ENCODE measurements around the gene ZBTB21.

ZBTB21 gene

DNA sequence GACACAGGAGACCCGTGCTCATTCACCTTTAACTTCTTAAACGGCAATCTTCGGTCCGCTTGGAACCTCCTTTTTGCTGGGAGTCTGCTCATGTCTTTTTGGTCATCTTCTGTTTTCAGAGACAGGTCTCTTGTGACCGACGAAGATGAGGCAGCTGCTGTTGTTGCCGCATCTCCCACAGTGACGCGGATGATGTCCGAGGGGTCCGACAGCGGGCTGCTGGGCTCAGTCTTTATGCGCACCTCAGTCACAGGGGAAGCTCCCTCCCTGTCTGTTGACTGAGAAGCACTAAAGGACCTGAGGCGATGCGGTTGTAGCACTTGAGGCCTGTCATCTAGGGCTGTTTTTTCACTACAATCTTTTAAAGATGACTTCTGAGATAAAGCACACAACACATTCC, 17.6 kb downstream of the ZBTB21 start:
- DNase-seq (ENCODE audit: low read depth), result no peak

DNA sequence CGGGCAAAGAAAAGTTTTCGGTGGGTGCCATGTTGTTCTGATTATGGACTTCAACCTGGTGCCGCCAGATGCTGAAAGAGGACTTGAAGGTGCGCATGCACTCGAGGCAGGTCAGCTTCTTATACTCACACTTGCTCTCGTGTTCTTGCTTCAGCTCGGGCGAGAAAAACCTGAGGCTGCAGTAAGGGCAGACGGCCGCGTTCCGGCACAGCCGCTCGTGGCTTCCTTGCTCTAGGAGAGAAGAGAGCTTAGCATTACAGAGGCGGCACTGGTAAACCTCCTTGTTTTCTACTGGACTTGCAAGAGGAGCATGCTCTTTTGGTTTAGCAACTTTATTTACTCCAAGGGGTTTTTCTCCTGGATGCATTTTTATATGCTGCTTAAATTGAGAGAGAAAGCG, 18.5 kb downstream of the ZBTB21 start:
- DNase-seq (ENCODE audit: low read depth), result no peak

DNA sequence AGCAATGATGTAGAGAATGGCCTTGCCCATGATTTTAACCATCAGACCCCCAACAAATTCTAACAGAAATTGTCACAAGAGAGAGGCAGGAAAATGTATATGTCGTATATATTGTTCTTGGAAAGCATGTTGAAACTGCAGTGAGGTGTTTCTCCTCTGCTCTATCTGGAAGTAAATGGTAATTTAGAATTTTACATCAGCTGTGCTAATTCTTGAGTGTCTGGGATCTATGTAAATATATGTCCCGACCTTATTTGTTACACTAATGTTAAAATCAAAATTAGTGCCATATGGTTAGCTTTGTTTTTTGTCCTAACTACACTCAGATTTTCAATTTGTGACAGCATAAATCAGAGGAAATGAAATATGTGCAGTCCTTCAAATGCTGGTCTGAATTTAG, 20.5 kb downstream of the ZBTB21 start:
- no peak for DNase-seq (ENCODE audit: low read depth)

DNA sequence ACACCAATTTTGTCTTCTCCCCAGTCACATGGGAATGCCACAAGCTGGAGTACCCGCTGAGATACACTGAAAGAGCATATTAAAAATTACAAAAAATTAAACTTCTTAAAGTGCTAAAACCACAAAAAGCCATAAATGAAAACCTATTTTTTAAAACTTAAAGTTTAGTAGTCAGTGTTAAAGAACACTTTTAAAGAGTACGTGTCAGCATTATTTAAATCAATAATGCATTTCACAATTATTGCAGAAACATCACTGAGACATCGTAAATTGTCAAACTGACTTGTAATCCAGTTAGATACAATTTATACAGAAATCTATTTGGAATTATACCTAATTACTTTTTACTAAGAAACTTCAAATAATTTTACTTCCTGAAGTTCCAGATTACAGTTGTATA, 22.9 kb downstream of the ZBTB21 start:
- no peak for DNase-seq (ENCODE audit: low read depth)

DNA sequence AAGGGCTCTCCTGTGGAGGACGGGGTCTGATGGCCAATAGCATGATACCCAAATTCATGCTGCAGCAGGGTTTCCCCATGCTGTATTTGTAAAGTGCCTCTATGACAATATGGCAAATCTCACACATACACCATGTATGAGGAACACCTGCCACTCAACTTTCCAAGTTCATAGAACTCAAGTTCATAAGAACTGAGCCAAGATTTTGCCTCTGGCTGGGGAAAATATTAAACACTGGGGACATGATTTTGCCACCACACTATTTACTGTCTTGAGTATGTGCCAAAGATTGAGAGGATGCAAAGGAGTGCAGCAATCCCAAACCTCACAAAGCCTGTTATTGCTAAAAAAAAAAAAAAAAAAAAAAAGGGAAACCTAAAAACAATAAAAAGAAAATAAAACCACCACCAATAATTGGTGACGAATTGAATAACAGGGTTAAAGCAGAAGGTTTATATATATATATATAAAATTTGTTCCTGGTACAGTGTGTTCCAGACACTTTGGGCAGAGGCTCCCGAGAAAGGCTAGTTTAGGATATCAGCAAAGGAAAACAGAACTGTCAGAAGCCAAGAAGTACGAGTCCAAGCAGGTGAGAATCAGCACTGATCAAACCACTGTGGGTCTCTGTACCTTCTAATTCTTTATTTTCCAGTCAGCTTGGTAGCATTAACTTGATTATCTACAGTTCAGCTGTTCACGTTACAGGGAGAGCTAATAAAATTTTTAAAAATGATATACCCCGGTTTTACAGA, 24.3 kb downstream of the ZBTB21 start:
- no peak for DNase-seq (ENCODE audit: low read depth)

DNA sequence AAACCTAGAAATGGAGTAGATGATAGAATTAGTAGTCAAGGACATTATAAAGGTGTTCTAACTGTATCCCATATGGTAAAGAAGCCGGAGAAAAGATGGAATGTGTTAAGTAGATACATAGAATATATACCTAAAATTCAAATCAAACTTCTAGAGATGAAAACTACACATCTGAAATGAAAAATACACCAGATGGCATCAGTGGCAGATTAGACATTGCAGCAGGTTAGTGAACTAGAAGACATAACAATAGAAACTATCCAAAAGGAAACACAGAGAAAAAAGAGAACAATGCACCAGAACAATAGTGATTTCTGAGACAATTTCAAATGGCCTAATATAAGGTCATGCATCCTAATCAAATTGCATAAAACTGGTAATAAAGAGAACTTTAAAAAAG, 26.9 kb downstream of the ZBTB21 start:
- no peak for DNase-seq (ENCODE audit: low read depth)

DNA sequence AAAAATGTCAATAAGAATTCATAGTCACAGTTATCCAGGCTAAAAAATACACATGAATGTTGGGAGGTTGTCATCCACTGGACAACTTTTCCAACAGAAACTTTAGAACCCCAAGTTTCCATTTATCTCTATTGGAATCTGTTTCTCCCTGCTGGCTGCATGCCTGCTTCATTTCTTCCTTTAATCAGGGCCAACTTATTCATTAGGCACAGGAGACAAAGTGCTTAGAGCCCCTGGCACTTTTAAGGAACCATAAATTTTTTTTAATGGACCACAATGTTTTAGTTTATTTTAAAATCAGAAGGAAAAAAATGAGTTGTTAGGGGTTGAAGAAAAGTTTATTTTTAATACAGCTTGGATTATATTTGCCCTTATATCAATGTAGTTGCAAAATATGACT, 29.6 kb downstream of the ZBTB21 start:
- no peak for DNase-seq (ENCODE audit: low read depth)

DNA sequence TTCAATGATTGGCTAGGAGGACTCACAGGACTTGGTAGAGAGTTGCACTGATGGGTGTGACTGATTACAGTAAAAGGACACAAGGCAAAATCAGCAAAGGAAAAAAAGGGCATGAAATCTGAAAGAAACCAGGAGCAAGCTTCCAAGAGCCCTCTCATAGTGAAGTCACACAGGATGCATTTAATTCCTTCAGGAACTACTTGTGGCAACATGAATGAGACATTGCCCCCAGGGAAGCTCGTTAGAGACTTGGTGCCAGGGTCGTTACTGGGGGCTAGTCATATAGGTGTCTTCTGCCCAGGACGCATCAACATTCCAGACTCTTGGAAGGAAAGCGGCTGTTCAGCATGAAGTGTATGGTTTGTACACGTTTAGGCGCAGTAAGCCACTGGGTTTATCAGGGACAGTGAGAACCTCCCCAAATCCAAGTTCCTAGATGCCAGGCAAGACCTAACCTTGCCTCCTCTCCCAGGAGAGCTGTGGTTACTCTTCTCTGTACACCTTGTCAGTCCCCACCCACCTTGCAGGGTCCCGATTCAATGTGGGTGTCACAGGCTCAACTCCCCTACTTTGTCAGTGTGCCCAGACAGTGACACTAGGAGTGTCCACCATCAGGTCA, 30.3 kb downstream of the ZBTB21 start:
- DNase-seq (ENCODE audit: low read depth), result no peak

DNA sequence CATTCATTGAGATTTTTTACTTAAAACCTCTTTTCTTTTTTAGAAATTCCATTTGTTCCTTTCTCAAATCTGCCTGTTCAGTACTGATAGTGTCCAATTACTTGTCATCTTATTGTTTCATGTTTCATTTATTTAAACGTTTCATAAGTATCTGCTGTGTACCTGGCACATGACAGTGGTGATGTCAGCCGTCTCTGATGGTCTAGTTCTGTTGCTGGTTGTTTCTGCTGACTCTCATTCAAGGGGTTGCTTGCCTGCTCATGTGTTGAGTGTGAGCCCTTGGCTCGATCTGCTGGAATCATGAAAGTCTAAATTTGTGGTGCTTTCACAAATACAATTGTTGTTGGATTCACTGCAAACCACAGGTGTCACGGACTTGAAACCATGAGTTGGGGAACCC, 30.8 kb downstream of the ZBTB21 start:
- no peak for DNase-seq (ENCODE audit: low read depth)

DNA sequence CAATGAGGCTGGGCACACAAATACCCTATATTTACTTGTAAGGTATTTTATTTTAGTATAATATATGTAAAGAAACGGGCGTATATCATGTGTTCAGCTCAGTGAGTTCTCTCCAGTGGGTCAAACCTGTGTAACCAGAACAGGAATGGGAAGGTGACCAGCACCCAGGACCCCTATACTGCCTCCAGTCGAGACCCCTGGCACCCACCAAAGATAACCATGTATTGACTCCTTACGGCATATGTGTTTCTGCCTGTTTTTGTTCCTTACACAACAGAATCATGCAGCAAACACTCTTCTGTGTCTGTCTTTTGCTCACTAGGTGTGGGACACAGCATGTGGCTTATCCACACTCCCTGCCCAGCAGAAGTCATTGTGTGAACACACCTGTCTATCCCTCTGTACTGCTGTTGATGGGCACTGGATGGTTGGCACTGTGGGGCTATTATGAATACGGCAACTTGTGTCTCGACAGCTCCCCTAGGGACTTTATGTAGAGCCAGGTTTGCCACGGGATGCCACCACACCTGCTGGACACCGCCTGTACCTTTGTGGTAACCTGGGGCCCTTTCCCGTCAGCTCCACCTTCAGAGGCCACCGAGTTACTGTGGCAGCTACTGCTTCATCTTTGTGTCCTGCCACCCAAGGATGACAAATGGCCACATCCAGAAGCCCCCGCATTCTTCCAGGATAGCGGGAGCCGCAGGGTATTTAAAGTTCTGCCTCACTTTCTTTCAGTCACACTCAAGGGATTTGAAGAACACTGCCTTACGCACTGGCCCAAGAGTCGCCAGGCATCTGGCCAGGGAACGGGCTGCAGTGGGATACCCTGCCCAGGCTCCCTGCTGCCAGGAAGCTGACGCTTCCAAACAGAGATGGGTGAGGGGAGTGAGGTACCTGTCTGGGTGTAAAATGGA, 32.9 kb downstream of the ZBTB21 start:
- no peak for DNase-seq (ENCODE audit: low read depth)

DNA sequence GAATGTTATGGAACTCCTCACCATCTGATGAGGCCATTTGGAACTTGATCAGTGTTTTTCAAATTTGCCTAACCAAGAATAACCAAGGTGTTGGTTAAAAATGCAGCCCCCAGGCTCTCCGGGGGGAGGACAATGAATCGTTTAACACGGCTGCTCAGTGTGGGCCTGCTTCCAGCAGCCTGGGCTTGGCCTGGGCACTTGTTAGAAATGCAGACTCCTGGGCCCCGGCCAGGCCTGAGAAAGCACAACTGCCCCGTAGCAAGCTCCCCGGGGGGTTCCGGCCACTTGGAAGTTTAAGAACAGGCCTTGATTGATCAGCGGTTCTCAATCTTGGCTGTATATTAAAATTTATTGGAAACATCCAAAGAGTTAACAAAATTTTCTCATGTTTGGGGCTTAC, 33.5 kb downstream of the ZBTB21 start:
- DNase-seq (ENCODE audit: low read depth), result no peak

DNA sequence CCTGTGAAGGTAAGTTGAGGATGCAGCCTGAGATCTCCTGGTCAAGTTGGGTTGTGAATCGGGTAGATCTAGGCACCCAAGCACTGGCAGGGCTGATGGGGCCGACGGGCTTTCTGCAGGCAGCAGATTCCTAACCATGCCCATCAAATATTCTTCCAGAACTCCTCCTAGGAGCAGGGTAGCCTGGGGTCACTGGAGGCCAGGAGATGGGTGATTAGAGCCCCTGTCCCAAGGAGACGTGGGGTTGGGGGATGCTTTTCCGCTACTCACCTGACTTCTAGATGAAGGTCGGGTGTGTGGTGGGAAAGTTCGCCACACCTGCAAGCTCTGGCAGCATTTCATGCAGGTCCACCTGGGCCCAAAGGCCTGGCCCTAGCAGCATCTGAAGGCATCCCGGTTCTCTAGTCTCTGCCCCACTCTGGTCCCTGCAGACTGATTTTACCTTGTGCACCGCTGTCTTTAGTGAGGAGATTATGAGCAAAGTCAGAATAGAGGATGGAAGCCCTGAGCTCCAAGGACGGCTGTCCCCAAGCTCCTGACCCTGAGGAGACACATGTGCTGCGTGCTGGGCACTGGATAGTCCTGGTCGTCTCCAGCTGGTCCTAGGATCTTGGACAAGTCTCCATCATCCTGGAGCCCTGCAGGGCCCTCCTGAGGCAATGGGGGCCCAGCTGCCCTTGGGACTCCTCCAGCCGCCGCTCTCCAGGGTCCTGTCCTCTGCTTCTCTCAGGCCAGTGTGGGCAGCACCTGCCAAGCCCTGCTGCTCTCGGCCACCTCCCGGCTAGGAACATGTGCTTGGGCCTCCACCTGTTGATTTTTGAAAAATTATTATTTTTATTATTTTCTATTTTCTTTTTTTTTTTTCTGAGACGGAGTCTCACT, 34.5 kb downstream of the ZBTB21 start:
- no peak for DNase-seq (ENCODE audit: low read depth)

DNA sequence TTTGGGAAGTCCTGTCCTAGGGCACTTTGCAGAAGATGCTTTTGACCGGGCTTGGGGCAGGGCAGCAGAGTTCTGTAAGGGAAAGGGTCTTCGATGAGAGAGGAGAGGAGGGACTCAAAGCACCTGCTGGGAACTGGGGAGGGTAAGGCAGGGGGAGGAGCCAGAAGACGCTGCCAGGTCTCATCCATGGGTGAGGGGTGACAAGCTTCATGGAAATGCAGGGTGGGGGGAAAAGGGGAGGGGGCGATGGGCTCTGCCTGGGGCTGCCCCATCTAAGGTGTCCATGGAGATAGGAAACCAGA, 35.5 kb downstream of the ZBTB21 start:
- no peak for DNase-seq (ENCODE audit: low read depth)

DNA sequence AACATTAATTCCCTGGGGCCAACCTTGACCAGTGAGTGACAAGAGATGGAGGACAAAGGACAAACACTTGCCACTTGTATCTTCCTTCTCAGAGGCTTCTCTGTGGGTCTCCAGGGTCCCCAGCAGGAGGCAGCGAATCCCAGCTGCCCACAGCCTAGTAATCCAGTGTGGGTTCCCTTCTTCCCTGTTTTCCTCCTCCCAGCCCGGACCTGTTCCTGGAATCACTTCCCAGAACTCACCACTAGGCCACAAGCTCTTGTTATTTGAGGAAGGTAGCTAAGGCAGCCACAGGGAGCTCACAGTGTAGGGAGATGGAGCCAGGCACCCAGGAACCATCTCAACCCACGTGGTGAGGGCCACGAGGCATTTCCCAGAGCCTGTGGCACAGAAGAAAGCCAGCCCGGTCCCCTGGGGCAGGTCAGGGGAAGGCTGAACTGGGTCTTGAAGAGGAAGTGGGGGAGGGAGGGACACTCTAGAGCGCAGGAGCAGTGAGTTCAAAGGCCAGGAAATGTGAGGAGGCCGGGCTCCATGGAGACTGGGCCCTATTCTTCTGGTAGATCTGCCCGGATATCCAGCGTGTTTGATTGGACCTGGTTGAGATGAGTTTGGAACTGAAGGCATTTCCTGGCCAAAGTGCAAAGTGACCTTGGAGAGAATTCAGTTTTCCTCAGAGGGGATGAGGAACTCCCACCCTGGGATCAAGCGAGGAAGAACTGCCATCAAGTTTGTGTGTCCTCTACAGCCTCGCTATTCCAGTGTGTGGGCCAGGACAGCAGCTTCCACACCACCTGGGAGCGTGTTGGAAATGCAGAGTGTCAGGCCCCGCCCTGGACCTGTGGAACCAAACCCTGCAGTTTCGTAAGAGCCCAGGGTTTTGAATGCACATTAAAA, 36.1 kb downstream of the ZBTB21 start:
- DNase-seq (ENCODE audit: low read depth), result no peak

DNA sequence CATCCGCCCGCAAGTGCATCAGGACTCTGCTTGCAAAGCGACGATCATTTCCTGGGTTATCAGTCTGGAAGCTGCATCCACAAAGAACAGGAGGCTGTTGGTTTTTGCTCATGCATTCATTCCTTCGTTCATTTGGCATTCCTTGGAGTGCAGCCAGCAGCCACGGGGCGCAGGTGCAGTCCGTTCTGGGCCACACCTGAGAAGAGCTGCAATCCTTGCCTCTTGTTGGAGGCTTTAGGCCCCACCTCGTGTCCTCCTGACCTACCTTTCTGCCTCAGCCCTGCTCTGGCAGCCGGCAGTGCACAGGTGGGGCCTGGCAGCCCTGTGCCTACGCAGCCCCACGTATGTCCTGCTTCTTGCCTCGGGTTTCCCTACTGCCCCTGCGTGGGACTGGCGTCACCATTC, 36.7 kb downstream of the ZBTB21 start:
- no peak for DNase-seq (ENCODE audit: low read depth)

DNA sequence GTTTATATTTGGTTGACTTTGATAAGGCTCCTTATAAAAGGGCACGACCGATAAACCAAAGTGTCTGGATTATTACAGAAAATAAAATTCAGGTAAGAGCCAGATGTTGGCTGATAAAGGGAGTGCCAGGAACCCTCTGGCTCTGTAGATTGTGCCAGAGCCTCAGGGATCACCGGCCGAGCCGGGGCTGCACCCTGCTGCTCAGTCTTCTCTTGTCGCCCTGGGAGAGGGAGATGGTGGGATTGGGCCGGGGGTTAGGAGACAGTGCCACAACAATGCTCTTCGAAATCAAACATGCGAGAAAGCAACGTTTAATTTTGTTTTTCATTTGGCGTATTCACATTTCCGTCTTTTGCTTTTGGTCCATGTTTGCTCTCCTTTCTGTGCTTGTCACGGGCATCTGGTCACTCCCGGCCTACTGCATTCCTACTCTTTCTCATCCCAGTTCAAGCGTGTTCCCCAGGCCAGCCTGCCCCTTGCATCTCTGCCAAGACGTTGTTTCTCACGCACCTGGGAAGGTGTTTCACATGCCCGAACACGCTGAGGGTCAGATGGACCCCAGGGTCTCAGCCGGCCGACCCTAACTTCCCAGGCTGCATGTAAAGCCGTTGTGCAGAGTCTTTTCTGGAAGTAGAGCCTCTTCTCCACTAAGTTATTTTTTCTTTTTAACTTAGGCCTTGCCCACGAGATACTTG, 37.5 kb downstream of the ZBTB21 start:
- no peak for DNase-seq (ENCODE audit: low read depth)

DNA sequence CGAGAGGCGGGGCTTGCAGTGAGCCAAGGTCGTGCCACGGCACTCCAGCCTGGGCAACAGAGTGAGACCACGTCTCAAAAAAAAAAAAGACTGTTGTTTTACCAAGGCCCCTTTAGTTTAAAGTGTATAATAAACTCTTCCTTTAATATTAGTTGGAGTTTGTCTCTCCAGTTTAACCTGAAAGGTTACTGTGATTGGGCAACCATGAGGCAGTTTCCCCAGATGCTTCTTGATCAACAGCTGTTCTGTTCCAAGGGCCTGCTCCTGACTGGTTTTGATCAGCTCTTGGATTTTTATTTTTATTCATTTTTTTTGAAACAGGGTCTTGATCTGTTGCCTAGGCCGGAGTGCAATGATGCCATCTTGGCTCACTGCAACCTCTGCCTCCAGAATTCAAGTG, 38.3 kb downstream of the ZBTB21 start:
- DNase-seq (ENCODE audit: low read depth), result no peak

DNA sequence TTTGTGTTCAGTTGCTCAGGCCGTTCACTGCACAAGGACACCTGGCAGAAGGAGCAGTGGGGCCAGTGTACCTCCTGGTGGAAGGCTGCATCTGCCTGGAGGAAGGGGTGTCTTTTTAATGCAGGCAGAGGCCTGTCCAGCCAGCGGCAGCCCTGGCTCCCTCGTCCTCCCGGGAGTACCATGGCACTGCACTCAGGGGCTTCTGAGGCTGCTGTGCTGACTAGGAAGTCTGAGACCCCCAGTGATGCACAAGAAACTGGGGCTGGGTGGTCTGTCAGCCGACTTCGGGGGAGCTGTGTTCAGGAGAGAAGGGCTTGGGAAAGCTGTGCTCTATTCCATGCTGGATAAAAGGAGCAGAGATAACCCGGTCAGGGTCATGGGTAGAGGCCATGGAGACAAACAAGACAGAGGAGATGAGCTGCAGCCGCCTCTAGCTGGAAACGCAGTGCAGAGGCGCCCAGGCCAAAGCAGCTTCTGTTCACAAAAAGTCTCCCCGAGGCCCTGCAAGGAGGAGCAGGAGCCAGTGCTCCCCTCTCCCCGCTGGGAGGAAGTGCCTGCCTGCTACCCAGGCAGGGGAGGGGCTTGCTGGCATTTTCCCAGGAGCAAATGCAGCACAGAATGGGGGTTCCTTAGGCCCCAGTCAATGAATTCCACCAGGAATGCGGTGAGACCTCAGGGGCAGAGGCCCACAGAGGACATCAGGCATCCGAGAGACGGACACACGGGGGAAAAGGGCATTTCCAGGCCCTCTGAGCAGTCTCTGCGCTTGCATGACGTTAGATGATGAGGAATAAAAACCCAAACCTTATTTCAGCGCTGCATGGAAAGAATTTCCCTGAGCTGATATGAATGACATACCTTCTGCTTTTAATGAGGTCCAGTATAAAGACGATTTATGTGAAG, 39.2 kb downstream of the ZBTB21 start:
- DNase-seq (ENCODE audit: low read depth), result no peak

DNA sequence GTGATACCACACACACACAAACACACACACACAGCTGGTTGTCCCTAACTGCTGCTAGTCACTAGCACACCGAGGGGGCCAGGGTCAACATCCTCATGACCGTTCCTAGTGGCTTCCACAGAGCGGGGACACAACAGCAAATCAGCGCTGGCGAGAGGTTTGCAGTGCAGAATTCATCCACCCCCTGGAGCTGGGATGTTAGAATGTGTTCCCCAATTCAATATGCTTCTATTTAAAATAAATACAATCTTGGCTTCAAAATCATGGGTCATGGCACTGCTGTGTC, 40.1 kb downstream of the ZBTB21 start:
- no peak for DNase-seq (ENCODE audit: low read depth)

DNA sequence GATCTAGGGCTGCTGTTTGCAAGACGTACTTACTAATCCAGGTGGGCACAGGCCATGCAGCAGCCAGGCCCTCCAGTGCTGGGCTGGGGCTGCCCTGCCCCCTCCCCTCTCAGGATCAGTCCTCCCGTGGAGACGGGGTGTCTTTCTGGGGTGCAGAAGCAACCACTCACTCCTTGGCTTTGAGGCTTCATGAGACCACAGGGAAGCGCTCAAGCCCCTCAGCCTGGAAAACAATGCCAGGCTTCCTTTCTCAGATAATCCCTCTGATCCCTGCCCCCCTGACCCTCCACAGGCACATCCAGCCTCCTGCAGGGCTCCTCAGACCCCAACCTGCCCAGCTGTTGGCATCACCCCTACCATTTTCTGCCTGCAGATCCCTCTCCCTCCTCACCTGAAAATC, 42.5 kb downstream of the ZBTB21 start:
- no peak for DNase-seq (ENCODE audit: low read depth)
